Measurements from ENCODE around the gene PLXDC2.

The PLXDC2 gene

GRCh38 chr10:19931894-19932590 lies 115.8 kb downstream of the PLXDC2 start:
- no peak overlapping the region for H3K4me2 ChIP-seq (ENCODE audit: low read length)
- no peaks in the 10 kb centered on the region for H3K79me2 ChIP-seq (ENCODE audit: insufficient read depth, low read length)
- no peaks in the 10 kb centered on the region for H3K9me2 ChIP-seq (ENCODE audit: low read depth, low read length)
- no peak overlapping the region for H3K9ac ChIP-seq (ENCODE audit: low read length)
- H4K20me1 ChIP-seq (ENCODE audit: insufficient read depth, low read length), result no peaks in the 10 kb centered on the region
- H2AFZ ChIP-seq (ENCODE audit: low read length), result no peak overlapping the region
- no peaks in the 10 kb centered on the region for H3K9me3 ChIP-seq (ENCODE audit: low read length)
- H3K4me1 ChIP-seq (ENCODE audit: insufficient read depth, low read length, severe bottlenecking), result no peaks in the 10 kb centered on the region
- no peak overlapping the region for H3K27ac ChIP-seq (ENCODE audit: low read depth, low read length, poor library complexity, severe bottlenecking)
- no peaks in the 10 kb centered on the region for H3F3A ChIP-seq (ENCODE audit: insufficient read depth, low read length)
- H3K36me3 ChIP-seq (ENCODE audit: insufficient read depth, low read length), result no peaks in the 10 kb centered on the region
- TF ChIP-seq EZH2 (IDR thresholded peaks at IDR 0.05; ENCODE audit: borderline replicate concordance, low read length) (no peak), CTCF (IDR thresholded peaks at IDR 0.05; ENCODE audit: low read length) (no peak)
- no peaks in the 10 kb centered on the region for H3K27me3 ChIP-seq (ENCODE audit: insufficient read depth, low read length)
- H3K4me3 ChIP-seq (ENCODE audit: low read depth, low read length, poor library complexity, severe bottlenecking), result no peak overlapping the region

GRCh38 chr10:19932806-19933371 lies 116.7 kb downstream of the PLXDC2 start:
- H3K4me1 ChIP-seq (ENCODE audit: insufficient read depth, low read length, severe bottlenecking), result no peaks in the 10 kb centered on the region
- no peak overlapping the region for H3K27ac ChIP-seq (ENCODE audit: low read depth, low read length, poor library complexity, severe bottlenecking)
- H2AFZ ChIP-seq (ENCODE audit: low read length), result no peak overlapping the region

GRCh38 chr10:19933772-19934171 lies 117.5 kb downstream of the PLXDC2 start:
- no peaks in the 10 kb centered on the region for H3K79me2 ChIP-seq (ENCODE audit: insufficient read depth, low read length)

More at GRCh38 chr10:19932806-19933371, 116.7 kb downstream of the PLXDC2 start:
- H3K36me3 ChIP-seq (ENCODE audit: insufficient read depth, low read length), result no peaks in the 10 kb centered on the region
- no peak overlapping the region for H3K9ac ChIP-seq (ENCODE audit: low read length)
- H3K27me3 ChIP-seq (ENCODE audit: insufficient read depth, low read length), result no peaks in the 10 kb centered on the region
- no peaks in the 10 kb centered on the region for H3K79me2 ChIP-seq (ENCODE audit: insufficient read depth, low read length)
- no peak overlapping the region for H3K4me3 ChIP-seq (ENCODE audit: low read depth, low read length, poor library complexity, severe bottlenecking)
- no peaks in the 10 kb centered on the region for H3K9me3 ChIP-seq (ENCODE audit: low read length)
- H3K4me2 ChIP-seq (ENCODE audit: low read length), result no peak overlapping the region
- no peaks in the 10 kb centered on the region for H3K9me2 ChIP-seq (ENCODE audit: low read depth, low read length)
- no peaks in the 10 kb centered on the region for H3F3A ChIP-seq (ENCODE audit: insufficient read depth, low read length)
- no peaks in the 10 kb centered on the region for H4K20me1 ChIP-seq (ENCODE audit: insufficient read depth, low read length)
- no peak for TF ChIP-seq EZH2 (IDR thresholded peaks at IDR 0.05; ENCODE audit: borderline replicate concordance, low read length)
- no peak for TF ChIP-seq CTCF (IDR thresholded peaks at IDR 0.05; ENCODE audit: low read length)

More at GRCh38 chr10:19933772-19934171, 117.5 kb downstream of the PLXDC2 start:
- Histone ChIP-seq H3K9me3 (ENCODE audit: low read length) (no peaks in the 10 kb centered on the region), H3K9ac (ENCODE audit: low read length) (no peak overlapping the region), H4K20me1 (ENCODE audit: insufficient read depth, low read length) (no peaks in the 10 kb centered on the region), H3F3A (ENCODE audit: insufficient read depth, low read length) (no peaks in the 10 kb centered on the region), H3K27ac (ENCODE audit: low read depth, low read length, poor library complexity, severe bottlenecking) (no peak overlapping the region), H3K27me3 (ENCODE audit: insufficient read depth, low read length) (no peaks in the 10 kb centered on the region), H3K36me3 (ENCODE audit: insufficient read depth, low read length) (no peaks in the 10 kb centered on the region), H3K4me2 (ENCODE audit: low read length) (no peak overlapping the region), H3K9me2 (ENCODE audit: low read depth, low read length) (no peaks in the 10 kb centered on the region), H3K4me1 (ENCODE audit: insufficient read depth, low read length, severe bottlenecking) (no peaks in the 10 kb centered on the region), H2AFZ (ENCODE audit: low read length) (no peak overlapping the region), H3K4me3 (ENCODE audit: low read depth, low read length, poor library complexity, severe bottlenecking) (no peak overlapping the region)
- TF ChIP-seq EZH2 (IDR thresholded peaks at IDR 0.05; ENCODE audit: borderline replicate concordance, low read length) (no peak), CTCF (IDR thresholded peaks at IDR 0.05; ENCODE audit: low read length) (no peak)
